ENCODE data around the gene SNCA.

DNA sequence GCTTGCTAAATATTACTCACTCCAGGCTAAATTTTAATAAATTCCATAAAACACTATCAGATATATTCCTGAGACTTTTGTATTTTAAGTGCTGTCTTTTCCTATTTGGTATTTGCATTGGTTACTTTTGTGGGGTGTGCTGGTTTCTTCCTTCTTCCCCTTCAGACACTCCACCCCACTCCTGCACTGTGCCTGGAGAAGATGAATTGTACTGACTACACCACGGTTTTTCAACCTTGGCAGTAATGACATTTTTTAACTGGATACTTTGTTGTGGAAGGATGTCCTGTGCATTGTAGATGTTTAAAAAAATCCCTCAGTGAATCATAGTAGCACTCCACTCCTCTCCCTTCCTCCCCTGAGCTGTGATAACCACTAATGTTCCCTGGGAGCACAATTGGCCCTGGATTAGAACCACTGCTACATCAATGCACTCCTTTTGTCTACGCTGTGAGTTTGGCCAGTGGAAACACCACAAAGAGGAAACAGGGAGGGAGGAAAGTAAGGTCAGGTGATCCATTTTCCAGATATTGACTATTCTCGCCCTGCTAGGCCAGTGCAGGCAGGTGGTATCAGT is 36.3 kb downstream of the SNCA start:
- TF ChIP-seq, protein P1, sequence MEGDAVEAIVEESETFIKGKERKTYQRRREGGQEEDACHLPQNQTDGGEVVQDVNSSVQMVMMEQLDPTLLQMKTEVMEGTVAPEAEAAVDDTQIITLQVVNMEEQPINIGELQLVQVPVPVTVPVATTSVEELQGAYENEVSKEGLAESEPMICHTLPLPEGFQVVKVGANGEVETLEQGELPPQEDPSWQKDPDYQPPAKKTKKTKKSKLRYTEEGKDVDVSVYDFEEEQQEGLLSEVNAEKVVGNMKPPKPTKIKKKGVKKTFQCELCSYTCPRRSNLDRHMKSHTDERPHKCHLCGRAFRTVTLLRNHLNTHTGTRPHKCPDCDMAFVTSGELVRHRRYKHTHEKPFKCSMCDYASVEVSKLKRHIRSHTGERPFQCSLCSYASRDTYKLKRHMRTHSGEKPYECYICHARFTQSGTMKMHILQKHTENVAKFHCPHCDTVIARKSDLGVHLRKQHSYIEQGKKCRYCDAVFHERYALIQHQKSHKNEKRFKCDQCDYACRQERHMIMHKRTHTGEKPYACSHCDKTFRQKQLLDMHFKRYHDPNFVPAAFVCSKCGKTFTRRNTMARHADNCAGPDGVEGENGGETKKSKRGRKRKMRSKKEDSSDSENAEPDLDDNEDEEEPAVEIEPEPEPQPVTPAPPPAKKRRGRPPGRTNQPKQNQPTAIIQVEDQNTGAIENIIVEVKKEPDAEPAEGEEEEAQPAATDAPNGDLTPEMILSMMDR (IDR thresholded peaks at IDR 0.05; ENCODE audit: low read depth, low read length, poor library complexity, severe bottlenecking): no peak
- TF ChIP-seq EZH2phosphoT487 (IDR thresholded peaks at IDR 0.05; ENCODE audit: borderline replicate concordance, low read length): no peak
